HG02885 (cell line): ENCODE results near the gene NPAS4.
"Not testable (repeated sequence)": the region's sequence is repeated elsewhere in the genome, so short reads cannot be mapped to it uniquely, and the experiment has no call there.

Source experiments
- ATAC-seq: cut with Tn5 transposase; IDR thresholded peaks from one replicate; pipeline ENCODE4 v1.9.1; 2021; ENCODE audit warnings: mild to moderate bottlenecking; ENCODE audit not compliant: unreplicated experiment, poor library complexity

Gene NPAS4

DNA sequence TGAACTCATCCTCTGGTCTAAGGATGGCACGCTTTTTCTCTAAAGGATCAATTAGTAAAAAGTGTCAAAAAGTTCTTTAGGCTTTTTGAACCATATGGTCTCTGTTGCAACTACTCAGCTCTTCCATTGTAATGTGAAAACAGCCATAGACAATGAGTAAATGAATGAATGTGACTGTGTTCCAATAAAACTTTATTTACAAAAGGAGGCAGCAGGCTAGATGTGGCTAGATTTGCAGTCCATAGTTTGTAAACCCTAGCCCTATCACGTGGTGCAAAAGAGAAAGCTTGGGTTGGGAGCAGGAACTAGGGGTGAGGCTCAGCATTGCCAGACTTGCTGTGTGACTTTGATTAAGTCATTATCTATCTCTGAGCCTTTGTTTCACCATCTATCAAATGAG lies 5.4 kb upstream of the NPAS4 start:
- no peak for ATAC-seq

DNA sequence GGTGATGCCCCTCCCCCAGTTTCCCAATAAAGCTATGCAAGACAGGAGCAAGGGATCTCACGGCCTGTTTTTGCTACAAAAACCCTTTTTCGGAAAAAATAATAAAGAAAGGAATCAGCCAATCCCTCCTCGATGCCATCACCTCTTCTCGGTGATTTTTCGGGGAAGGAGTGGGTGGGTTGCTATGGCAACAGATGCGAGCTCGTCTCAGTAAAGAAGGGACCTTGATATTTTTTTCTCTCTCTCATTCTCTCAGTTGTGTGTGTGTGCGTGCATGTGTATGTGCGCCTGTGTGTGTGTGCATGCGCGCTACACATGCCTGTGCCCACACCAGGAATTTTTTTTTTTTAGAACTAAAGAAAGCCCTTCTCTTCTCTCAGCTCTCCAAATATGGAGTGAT lies 3.8 kb upstream of the NPAS4 start:
- ATAC-seq, result no peak

DNA sequence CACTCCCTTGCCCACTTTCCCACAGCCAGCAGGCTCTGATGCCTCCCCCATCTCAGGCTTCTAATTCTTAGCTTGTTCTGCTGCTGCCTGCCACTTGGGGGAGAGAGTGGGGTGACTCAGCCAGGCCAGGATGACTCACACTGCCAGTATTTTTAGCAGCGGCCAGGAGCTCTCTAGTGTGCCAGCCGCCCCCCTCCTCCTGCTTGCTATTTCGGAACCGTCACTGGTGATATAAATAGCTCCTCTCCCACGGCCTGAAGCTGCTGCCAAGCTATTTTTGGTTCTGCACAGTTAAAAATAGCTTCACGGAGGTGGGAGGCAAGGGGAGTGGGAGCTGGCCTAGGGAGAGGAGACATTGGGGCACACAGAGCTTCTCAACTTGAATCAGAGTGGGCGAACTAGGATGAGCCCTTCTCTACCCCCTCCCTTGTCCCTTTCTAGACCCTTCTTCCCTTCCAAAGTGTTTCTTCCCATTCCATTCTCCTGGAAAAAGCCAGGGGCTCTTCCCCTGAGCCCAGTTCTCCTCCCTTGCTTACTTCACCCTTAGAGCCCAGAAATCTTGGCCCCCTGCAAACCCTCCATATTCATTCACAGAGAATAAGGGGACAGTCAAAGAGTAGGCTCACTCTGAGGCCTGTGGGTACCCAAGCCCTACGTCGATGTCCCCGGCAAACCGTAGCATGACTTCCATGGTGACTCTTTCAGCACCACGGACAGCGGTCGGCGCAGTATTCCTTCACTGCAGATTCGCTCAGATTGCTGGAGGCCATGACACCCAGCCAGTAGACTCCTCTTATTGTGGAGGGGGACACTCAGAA lies 2.5 kb upstream of the NPAS4 start:
- no peak for ATAC-seq

DNA sequence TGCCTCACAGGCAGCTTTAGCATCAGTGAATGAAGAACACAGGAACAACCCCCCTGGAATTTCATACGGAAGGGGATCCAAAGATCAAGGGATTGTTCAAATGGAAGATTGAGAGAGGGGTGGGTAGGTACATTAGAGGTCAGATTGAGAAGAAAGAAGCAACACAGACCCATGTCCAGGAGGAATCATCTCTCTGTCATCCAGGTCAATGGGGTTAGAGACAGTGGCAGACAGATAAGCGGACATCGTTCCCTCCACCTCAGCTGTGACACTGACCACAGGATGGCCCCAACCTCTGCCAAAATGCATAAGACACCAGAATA lies 1.9 kb upstream of the NPAS4 start:
- ATAC-seq, result no peak

DNA sequence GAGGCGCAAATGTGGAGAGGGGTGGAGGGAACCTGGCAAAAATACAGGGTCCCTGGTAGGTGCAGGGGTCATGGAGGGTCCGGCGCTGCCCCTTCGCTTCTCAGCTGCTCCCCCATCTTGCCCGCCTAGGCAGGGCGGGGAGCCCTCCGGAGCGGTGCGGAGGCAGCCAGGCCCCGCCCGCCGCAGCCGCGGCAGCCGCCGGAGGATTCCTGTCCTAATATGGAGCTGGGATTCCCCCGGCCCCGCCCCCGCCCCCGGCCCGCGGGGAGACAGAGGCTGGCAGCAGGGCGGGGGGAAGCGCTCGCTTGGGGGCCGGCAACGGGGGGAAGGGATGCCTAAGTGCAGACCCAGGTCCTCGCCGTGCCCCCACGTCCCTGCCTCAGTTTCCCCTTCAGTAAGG lies 1.0 kb upstream of the NPAS4 start:
- no peak for ATAC-seq

DNA sequence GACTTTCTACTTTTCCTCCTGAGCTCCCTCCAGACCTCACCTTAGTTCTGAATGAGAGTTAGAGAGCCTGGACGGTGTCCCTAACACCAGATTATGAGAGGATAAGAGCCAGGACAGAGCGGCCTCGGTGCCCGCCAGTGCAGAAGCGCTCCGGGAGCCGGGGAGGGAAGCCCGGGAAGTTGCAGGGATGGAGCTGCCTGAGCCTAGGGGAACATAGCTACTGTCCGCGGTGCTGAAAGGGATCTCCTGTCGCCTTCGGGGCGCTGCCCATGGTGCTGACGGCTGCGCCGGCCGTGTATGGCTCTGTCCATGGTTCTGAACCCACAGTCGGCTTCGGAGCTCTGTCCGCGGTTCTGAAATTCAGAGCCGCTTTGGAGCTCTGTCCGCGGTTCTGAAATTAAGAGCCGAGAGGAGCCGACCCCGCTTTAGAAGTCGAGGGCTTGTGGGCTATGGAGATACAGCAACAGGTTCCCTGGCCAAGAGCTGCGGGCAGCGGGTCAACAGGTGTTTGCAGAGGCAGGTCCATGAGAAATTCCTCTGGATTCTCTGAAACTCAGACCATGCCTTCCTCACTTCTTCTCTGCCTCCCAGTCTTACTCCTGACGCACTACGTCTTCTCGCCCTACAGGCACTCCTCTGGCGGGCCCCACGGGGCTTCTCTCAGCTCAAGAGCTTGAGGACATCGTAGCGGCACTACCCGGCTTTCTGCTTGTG lies 814 bp downstream of the NPAS4 start:
- ATAC-seq, result no peak

DNA sequence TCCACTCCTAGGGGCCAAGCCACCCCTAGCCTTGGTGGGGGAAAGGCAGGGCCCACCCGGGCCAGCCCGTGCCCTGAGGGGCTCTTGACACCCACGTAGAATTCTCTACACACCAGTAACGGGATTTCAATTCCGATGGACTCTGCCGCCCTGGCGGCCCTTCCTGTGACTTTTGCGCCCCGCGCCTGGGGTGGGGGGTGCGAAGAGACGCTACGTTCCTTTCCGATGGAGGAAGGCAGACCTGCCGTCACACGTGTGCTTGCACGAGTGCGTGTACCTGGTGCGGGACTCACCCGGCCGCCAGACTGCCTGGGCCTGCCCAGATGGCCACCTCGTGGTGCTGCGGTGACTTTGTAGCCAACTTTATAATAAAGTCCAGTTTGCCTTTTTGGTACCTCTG lies 5.5 kb downstream of the NPAS4 start:
- ATAC-seq, result no peak

DNA sequence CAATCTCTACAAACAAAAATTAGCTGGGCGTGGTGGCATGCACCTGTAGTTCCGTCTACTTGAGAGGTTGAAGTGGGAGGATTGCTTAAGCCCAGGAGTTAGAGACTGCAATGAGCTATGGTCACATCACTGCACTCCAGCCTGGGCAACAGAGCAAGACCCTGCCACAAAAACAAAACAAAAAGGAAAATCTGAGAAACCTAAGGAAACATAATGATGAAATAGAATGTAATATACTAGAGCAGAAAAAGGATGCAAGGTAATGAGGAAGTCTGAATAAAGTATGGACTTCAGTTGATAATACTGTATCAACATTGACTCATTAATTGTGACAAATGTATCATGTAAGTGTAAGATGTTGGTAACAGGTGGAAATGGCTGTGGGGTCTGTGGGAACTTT lies 8.1 kb downstream of the NPAS4 start:
- ATAC-seq, result no peak

DNA sequence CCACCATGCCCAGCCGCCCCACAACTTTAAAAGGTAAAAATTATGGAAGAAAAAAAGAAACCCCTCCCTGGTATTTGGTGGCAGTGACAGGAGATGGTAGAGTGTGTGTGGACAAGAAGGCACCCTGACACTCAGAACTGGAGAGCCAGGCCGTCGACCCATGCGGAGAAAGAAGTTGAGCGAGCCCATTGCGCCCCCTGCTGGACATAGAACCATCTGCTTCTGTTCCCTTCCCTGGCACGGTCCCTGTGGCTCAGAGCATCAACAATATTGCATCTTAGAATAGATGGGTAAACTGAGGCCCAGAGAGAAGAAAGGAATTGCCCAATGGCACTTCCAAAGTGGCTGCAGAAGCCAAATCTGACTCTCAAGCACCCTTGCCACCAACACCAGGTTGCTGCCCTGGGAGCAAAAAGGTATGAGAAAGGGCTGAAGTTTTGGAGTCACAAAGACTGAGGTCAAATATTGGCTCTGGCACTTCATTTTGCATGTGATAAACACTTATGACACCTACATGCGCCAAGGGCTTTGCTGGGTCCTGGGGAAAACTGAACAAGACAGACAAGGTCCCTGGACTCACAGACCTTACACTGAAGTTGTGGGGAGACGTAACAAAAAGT lies 9.3 kb downstream of the NPAS4 start:
- ATAC-seq, result no peak

DNA sequence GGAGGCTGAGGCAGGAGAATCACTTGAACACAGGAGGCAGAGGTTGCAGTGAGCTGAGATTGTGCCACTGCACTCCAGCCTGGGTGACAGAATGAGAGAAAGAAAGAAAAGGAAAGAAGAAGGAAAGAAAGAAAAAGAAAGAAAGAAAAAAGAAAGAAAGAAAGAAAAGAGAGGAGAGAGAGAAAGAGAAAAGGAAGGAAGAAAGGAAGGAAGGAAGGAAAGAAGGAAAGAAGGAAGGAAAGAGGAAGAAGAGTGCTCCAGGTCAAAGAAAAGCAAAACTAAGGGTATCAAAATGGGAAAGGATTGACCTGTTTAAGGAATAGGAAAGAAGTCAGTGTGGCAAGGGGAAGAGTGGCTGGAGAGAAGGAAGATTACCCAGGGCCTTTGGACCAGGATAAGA lies 10.5 kb downstream of the NPAS4 start:
- not testable (repeated sequence) for ATAC-seq

DNA sequence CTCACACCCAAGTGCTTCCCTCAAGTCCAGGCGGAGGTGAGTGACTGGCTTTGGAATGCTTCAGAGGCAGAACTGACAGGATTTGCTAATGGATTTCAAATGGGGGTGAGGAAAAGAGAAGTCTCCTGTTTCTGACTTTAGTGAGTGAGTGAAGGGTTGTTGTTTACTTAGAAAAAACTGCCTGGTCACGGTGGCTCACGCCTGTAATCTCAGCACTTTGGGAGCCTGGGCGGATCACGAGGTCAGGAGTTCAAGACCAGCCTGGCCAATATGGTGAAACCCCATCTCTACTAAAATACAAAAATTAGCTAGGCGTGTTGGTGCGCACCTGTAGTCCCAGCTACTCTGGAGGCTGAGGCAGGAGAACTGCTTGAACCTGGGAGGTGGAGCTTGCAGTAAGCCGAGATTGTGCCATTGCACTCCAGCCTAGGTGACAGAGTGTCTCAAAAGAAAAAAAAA lies 11.1 kb downstream of the NPAS4 start:
- not testable (repeated sequence) for ATAC-seq

DNA sequence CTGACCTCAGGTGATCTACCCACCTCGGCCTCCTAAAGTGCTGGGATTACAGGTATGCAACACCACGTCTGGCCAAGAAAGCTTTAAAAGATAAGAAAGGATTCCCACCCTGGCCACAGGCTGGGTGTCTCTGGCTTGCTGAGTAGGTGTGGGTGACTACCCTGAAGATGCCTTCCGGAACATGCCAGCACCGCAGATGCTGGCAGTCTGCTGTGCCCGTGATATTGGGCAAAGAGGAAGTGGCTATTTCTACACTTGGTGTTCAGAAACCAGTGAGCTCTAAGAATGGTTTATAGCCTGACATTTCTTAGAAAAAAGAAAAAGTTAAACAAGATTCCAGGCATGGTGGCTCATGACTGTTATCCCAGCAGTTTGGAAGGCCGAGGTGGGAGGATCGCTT lies 11.8 kb downstream of the NPAS4 start:
- no peak for ATAC-seq

DNA sequence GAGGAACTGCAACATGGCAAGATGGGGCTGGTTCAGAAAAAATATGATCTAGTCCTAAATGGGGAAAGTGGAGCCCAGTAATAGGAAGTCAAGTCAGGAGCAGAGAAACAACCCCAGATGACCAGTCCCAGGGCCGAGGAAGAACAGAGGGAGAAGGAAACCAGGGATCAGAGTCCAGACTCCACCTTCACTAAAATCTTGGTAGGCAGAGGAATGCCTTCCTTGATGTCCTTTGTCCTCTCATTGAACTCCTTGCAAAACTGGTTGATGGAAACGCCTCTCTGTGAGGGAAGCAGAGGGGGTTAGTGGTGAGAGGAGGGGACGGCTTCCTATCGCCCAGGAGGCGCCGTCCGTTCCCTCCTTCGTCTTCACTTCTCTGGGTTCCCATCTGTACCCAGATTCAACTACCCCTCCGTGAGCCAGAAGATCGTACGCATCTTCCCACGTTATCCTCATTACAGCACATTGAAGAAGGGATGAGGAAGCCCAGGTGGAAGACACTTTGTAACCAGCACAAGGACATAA lies 17.2 kb downstream of the NPAS4 start:
- ATAC-seq, result no peak

DNA sequence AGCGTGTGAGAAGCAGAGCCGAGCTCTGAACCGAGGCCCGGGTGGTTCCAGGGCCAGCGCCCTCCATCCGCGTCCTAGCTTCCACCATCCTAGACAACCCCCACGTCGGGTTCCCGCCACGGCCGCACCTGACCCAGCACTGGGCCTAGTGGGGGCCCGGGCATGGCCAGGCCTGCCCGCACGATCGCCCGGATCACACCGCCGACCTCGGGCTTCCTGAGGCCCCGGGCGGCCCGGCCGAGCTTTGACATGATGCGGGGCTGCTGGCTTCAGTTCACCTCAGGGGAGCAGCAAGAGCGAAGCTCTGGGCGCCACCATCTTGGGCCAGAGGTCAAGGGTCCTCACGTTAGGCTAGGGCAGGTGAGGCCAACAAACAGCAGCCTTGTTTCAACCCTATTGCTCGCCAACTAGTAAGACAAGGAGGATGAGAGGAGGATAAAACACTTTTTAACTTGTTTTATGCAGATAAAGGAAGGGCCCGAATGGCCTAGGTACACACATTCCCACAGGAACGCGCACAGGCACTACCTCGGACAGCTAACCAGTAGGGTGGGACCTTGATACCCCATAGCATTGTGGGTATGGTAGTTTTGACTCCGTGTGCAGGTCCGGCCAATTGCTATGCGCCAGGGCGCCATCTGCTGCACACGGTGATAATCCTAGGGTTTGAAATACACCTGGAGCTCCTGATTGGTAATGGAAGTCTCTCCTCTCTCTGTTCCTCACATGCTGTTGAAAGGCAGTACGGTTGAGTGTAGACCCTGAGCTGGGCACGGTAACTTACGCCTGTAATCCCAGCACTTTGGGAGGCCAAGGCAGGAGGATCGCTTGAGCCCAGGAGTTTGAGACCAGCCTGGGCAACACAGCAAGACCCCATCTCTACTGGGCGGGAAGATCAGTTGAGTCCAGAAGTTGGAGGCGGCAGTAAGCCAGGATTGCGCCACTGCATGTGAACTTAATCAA lies 17.9 kb downstream of the NPAS4 start, which contains the start of gene MRPL11:
Gene MRPL11 (minus strand): TSS at position 345 of the 963 bp plus-strand sequence. CDS start 94 bp downstream, at position 251.
- peak; percentile 96 for ATAC-seq

DNA sequence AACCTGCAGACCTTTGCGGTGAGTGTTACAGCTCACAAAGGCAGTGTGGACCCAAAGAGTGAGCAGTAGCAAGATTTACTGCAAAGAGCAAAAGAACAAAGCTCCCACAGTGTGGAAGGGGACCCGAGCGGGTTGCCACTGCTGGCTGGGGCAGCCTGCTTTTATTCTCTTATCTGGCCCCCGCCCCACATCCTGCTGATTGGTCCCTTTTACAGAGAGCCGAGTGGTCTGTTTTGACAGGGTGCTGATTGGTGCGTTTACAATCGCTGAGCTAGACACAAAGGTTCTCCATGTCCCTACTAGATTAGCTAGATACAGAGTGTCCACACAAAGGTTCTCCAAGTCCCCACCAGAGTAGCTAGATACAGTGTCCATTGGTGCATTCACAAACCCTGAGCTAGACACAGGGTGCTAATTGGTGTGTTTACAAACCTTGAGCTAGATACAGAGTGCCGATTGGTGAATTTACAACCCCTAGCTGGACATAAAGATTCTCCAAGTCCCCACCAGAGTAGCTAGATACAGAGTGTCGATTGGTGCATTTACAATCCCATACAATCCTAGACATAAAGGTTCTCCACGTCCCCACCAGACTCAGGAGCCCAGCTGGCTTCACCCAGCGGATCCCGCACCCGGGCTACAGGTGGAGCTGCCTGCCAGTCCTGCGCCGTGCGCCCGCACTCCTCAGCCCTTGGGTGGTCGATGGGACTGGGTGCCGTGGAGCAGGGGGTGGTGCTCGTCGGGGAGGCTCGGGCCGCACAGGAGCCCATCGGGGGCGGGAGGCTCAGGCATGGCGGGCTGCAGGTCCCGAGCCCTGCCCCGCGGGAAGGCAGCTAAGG lies 19.5 kb downstream of the NPAS4 start:
- not testable (repeated sequence) for ATAC-seq

DNA sequence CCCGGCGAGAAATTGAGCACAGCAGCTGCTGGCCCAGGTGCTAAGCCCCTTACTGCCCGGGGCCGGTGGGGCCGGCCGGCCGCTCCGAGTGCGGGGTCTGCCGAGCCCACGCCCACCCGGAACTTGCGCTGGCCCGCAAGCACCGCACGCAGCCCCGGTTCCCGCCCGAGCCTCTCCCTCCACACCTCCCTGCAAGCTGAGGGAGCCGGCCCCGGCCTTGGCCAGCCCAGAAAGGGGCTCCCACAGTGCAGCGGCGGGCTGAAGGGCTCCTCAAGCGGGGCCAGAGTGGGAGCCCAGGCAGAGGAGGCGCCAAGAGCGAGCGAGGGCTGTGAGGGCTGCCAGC lies 20.1 kb downstream of the NPAS4 start:
- not testable (repeated sequence) for ATAC-seq

DNA sequence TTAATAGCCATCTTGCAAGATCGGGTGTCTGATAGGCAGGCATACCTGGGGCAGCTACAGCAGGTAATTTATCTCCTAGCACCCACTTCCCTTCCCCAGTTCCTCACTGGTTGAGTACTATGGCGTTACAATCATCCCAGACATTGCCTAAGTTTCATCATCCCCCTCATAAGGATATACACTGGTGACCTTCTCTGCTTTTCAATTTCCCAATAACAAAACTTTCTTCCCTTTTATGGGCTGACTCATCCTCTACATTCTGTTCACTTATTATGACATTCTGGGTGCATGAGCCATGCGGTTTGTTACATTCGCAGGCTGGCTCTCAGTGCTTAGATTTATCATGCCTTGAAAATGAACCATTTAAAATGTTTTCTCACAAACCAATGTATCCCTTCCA lies 22.8 kb downstream of the NPAS4 start:
- no peak for ATAC-seq

DNA sequence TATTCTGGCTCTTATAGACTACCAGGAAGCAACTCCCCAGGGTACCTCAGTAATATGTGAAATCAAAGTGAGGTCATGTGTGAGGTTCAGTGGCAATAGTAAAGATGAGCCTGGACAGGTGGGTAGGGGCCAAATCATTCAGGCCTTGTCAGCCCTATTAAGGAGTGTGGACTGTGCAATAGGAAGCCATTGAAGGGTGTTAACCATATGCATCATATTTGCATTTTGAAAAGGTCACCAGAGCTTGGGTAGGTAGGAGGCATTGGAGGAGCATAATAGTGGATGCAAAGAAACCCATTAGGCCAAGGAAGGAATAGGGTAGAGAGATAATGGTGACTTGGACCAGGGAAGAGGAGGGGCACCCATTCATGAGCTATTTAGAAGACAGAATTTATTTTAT lies 26.2 kb downstream of the NPAS4 start:
- ATAC-seq, result no peak

DNA sequence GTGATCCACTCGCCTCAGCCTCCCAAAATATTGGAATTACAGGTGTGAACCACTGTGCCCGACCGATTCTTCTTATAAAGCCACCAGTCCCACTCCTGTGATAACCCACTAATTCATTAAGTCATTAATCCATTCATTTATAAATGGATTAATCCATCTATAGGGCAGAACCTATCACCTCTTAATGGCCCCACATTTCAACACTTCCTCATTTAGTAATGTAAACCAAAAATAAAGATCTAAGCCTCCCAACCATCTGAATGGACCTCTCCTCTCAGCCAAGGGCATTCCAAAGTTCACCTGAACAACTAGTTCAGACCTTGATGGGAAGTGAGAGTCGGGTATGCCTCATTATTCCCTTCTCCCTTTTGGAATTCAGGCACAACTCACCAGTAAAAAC lies 27.7 kb downstream of the NPAS4 start:
- no peak for ATAC-seq
